Osteoblast (primary cell): ENCODE measurements around the gene ADGRV1. TPM values are rescaled to one million over a fixed set of nuclear protein-coding genes. Genes with fewer than 3 reads are reported as not detected.

Experiments used
- DNase-seq: peaks from one replicate; pipeline ENCODE4 v3.0.0; 2011; ENCODE audit warnings: low spot score, mixed read lengths; ENCODE audit not compliant: insufficient read length; ENCODE audit errors: missing footprints
- H2AFZ ChIP-seq: 2 replicates; pipeline ENCODE4 v1.6.0; 2011; ENCODE audit warnings: mild to moderate bottlenecking, low read length
- H3K27ac ChIP-seq: 2 replicates; pipeline ENCODE4 v1.5.1; 2011; ENCODE audit warnings: mild to moderate bottlenecking, low read depth, low read length, moderate library complexity
- H3K27me3 ChIP-seq: 2 replicates; pipeline ENCODE4 v1.6.0; 2012; ENCODE audit warnings: mild to moderate bottlenecking, control low read depth, inconsistent platforms, low read length, moderate library complexity; ENCODE audit not compliant: insufficient read depth
- H3K36me3 ChIP-seq: 2 replicates; pipeline ENCODE4 v1.5.1; 2011; ENCODE audit warnings: mild to moderate bottlenecking, low read length, control low read depth, moderate library complexity; ENCODE audit not compliant: insufficient read depth
- H3K4me1 ChIP-seq: 2 replicates; pipeline ENCODE4 v1.5.1; 2011; ENCODE audit warnings: mild to moderate bottlenecking, low read length, control low read depth, moderate library complexity; ENCODE audit not compliant: insufficient read depth
- H3K4me2 ChIP-seq: 2 replicates; pipeline ENCODE4 v1.6.0; 2011; ENCODE audit warnings: mild to moderate bottlenecking, low read length; ENCODE audit not compliant: insufficient read depth
- H3K4me3 ChIP-seq: fragments of 200-600 bp; sonication (generic); 3 replicates; pipeline ENCODE4 v1.5.1; 2012; ENCODE audit warnings: mild to moderate bottlenecking, low read length, inconsistent platforms; ENCODE audit not compliant: insufficient read depth
- H3K79me2 ChIP-seq: 2 replicates; pipeline ENCODE4 v1.6.0; 2012; ENCODE audit warnings: mild to moderate bottlenecking, low read length, control low read depth, inconsistent platforms; ENCODE audit not compliant: insufficient read depth
- H3K9me3 ChIP-seq: 2 replicates; pipeline ENCODE4 v1.5.1; 2011; ENCODE audit warnings: low read depth, low read length, control low read depth
- H4K20me1 ChIP-seq: 2 replicates; pipeline ENCODE4 v1.6.0; 2012; ENCODE audit warnings: mild to moderate bottlenecking, low read length, control low read depth; ENCODE audit not compliant: insufficient read depth
- CTCF ChIP-seq: IDR thresholded peaks from 2 replicates; pipeline ENCODE4 v1.5.1; 2011; ENCODE audit warnings: mild to moderate bottlenecking, low read depth, low read length, moderate library complexity; ENCODE audit errors: extremely low read depth
- total RNA-seq: library from RNA; depleted of rRNA; stranded (reverse); fragments of >200 nt; gene quantifications from 2 replicates; pipeline ENCODE4 v1.2.3, GENCODE V29; 2012

The ADGRV1 gene
- total RNA-seq, 1 donor, result under 0.01 TPM

GRCh38 chr5:91028499-91028956 is 469.9 kb downstream of the ADGRV1 start:
- no peak for DNase-seq
- no peak overlapping the region for H2AFZ ChIP-seq
- H4K20me1 ChIP-seq, result no peaks in the 10 kb centered on the region
- no peak overlapping the region for H3K27ac ChIP-seq
- no peaks in the 10 kb centered on the region for H3K79me2 ChIP-seq
- H3K4me3 ChIP-seq, result no peak overlapping the region
- H3K27me3 ChIP-seq, result no peaks in the 10 kb centered on the region
- H3K36me3 ChIP-seq, result no peaks in the 10 kb centered on the region
- H3K9me3 ChIP-seq, result no peaks in the 10 kb centered on the region
- TF ChIP-seq CTCF, result no peak
- no peak overlapping the region for H3K4me2 ChIP-seq
- no peaks in the 10 kb centered on the region for H3K4me1 ChIP-seq

- no peak for DNase-seq
- H2AFZ ChIP-seq, result no peak overlapping the region
- no peak overlapping the region for H3K27ac ChIP-seq
- H4K20me1 ChIP-seq, result no peaks in the 10 kb centered on the region
- no peak for TF ChIP-seq CTCF
- H3K79me2 ChIP-seq, result no peaks in the 10 kb centered on the region
- no peaks in the 10 kb centered on the region for H3K9me3 ChIP-seq
- H3K4me1 ChIP-seq, result no peaks in the 10 kb centered on the region
- peaks cover 6% of the 10 kb centered on the region for H3K27me3 ChIP-seq
- H3K36me3 ChIP-seq, result no peaks in the 10 kb centered on the region
- no peak overlapping the region for H3K4me3 ChIP-seq
- no peak overlapping the region for H3K4me2 ChIP-seq
Observed at GRCh38 chr5:91030521-91031401, 472.2 kb downstream of the ADGRV1 start.

DNA sequence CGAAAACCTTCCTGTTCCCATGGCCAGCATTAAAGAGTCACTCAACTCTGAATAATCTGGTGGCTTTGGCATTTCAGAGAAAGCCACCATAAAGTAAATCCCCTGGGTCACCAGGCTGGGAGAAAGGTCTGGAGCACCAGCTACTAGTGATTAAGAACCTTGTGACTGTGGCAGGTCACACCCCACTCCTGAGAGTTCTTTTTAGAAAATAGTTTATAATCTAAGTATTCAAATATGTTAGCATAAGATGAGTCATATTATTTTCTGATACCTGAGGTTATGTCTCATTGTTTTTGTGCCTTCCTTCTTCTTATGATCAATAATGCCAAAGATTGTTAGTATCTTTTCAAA is 472.8 kb downstream of the ADGRV1 start:
- Histone ChIP-seq H3K4me3 (no peak overlapping the region), H3K27ac (no peak overlapping the region), H3K36me3 (no peaks in the 10 kb centered on the region), H3K4me2 (no peak overlapping the region), H3K79me2 (no peaks in the 10 kb centered on the region), H3K27me3 (peaks cover 6% of the 10 kb centered on the region), H2AFZ (no peak overlapping the region), H3K9me3 (no peaks in the 10 kb centered on the region), H4K20me1 (no peaks in the 10 kb centered on the region), H3K4me1 (no peaks in the 10 kb centered on the region)
- TF ChIP-seq CTCF, result no peak
- DNase-seq, result no peak

DNA sequence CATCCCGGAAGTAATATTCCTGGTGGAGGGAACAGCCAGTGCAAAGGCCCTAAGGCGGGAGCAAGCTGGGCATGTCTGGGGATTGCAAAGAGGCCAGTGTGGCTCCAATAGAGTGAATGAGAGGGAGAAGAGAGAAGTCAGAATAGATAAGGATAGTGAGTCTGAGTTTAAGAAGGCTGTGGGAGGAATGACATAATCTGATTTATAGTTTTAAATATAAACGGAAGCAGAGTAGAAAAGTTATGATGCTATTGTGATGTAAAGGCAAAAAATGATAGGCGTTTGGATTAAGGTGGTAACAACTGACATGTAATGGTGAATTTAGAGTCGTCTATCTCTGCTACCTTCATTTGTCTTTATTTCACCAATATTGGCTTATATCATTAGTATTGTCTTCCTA is 473.5 kb downstream of the ADGRV1 start:
- no peaks in the 10 kb centered on the region for H3K36me3 ChIP-seq
- H4K20me1 ChIP-seq, result no peaks in the 10 kb centered on the region
- no peak overlapping the region for H3K4me2 ChIP-seq
- no peak for DNase-seq
- H3K27ac ChIP-seq, result no peak overlapping the region
- H3K9me3 ChIP-seq, result no peaks in the 10 kb centered on the region
- H3K27me3 ChIP-seq, result peaks cover 6% of the 10 kb centered on the region
- no peaks in the 10 kb centered on the region for H3K4me1 ChIP-seq
- H3K79me2 ChIP-seq, result no peaks in the 10 kb centered on the region
- H3K4me3 ChIP-seq, result no peak overlapping the region
- H2AFZ ChIP-seq, result no peak overlapping the region
- no peak for TF ChIP-seq CTCF
